ENCODE measurements around the gene SSTR1. TPM values are rescaled to one million over a fixed set of nuclear protein-coding genes. Genes with fewer than 3 reads are reported as not detected.

Gene SSTR1
- total RNA-seq, 2 experiments from 2014 or later: not detected

DNA sequence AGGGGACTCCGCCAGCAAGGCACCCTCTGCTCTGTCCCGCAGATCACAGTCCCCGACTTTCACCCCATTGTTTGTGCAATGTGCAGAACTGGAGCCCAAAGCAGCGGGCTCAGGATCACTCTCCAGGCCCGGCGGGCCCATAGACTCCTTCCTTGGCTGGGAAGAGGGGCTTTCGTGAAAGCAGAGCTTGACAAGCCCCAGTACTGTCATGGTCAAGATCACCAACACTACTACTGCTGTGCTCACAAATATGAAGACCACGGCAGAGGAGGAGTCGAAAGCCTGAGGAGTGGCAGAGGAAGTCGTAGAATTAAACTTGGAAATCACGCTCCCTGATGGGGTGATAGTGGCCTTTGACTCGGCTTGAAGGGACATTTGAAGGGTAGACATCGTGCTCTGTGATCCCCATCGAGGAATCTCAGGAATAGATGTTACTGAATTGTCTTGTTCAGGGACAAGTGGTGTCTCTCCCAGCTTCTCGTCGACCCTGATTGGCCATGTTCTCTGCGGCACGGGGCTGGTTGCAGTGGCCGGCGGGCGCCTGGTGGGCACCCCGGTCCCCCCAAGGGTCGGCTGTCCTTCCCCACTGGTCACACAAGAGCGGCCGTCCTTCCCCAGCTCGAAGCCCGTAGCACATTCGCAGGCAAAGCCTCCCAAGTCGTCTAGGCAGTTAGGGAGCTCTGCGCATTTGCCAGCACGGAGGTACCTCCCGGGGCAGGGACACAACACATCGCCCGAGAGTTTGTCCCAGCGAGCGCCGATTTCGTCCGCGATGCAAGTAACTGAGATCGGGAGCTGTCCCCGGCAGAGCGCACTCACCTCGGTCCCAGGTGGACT, 47.1 kb downstream of the SSTR1 start:
- ChIA-PET CTCF (ENCODE audit: unreplicated experiment) (no interaction called here), POLR2A (no interaction called here)
- H3K4me2 ChIP-seq (ENCODE audit: low read length): no peak overlapping the region
- intact Hi-C loops (cut with micrococcal nuclease; ENCODE audit: unreplicated experiment): no loop called here
- H2AFZ ChIP-seq (ENCODE audit: low read length): no peak overlapping the region
- H3K9me2 ChIP-seq (ENCODE audit: insufficient read depth, low read length): no peaks in the 10 kb centered on the region
- no peaks in the 10 kb centered on the region for H4K20me1 ChIP-seq (ENCODE audit: insufficient read depth, low read length)
- DNase-seq (ENCODE audit: low spot score): no peak
- no peak for TF ChIP-seq EZH2phosphoT487 (IDR thresholded peaks at IDR 0.05; ENCODE audit: borderline replicate concordance, low read depth, low read length)
- no peak for TF ChIP-seq CTCF (conservative IDR thresholded peaks at IDR 0.05; ENCODE audit: low read length)
- H3K4me1 ChIP-seq (ENCODE audit: insufficient read depth, low read length, poor library complexity, severe bottlenecking): no peaks in the 10 kb centered on the region
- no peak overlapping the region for H3K27ac ChIP-seq (ENCODE audit: low read depth, low read length, poor library complexity, severe bottlenecking)
- H3K36me3 ChIP-seq (ENCODE audit: insufficient read depth, low read length): no peaks in the 10 kb centered on the region
- H3K4me3 ChIP-seq (ENCODE audit: low read depth, low read length, poor library complexity, severe bottlenecking): no peak overlapping the region
- no TSS peak for BruUV-seq (replicated peaks)
- no peaks in the 10 kb centered on the region for H3K79me2 ChIP-seq (ENCODE audit: insufficient read depth, low read depth, low read length)
- H3K9me3 ChIP-seq (ENCODE audit: low read length): no peaks in the 10 kb centered on the region

DNA sequence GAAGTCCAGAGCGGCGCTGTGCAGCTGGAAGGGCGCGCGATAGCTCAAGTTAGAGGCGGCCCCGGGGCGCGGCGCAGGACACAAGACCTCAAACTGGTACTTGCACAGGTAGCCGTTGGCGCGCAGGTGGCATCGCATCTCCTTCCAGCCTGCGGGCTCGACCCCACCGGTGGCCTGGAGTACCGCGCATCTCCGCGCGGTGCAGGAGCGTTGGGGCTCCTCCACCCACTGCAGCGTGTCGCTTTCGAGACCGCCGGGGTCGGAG, 47.6 kb downstream of the SSTR1 start:
- H3K4me3 ChIP-seq (ENCODE audit: low read depth, low read length, poor library complexity, severe bottlenecking): no peak overlapping the region
- no peaks in the 10 kb centered on the region for H4K20me1 ChIP-seq (ENCODE audit: insufficient read depth, low read length)
- H3K4me1 ChIP-seq (ENCODE audit: insufficient read depth, low read length, poor library complexity, severe bottlenecking): no peaks in the 10 kb centered on the region
- no peak for DNase-seq (ENCODE audit: low spot score)
- TF ChIP-seq CTCF (conservative IDR thresholded peaks at IDR 0.05; ENCODE audit: low read length): no peak
- no peak for TF ChIP-seq EZH2phosphoT487 (IDR thresholded peaks at IDR 0.05; ENCODE audit: borderline replicate concordance, low read depth, low read length)
- H3K4me2 ChIP-seq (ENCODE audit: low read length): no peak overlapping the region
- H3K36me3 ChIP-seq (ENCODE audit: insufficient read depth, low read length): no peaks in the 10 kb centered on the region
- intact Hi-C loops (cut with micrococcal nuclease; ENCODE audit: unreplicated experiment): no loop called here
- ChIA-PET CTCF (ENCODE audit: unreplicated experiment) (no interaction called here), POLR2A (no interaction called here)
- no peak overlapping the region for H3K27ac ChIP-seq (ENCODE audit: low read depth, low read length, poor library complexity, severe bottlenecking)
- no peaks in the 10 kb centered on the region for H3K79me2 ChIP-seq (ENCODE audit: insufficient read depth, low read depth, low read length)
- no TSS peak for BruUV-seq (replicated peaks)
- no peaks in the 10 kb centered on the region for H3K9me2 ChIP-seq (ENCODE audit: insufficient read depth, low read length)
- no peaks in the 10 kb centered on the region for H3K9me3 ChIP-seq (ENCODE audit: low read length)
- H2AFZ ChIP-seq (ENCODE audit: low read length): no peak overlapping the region

DNA sequence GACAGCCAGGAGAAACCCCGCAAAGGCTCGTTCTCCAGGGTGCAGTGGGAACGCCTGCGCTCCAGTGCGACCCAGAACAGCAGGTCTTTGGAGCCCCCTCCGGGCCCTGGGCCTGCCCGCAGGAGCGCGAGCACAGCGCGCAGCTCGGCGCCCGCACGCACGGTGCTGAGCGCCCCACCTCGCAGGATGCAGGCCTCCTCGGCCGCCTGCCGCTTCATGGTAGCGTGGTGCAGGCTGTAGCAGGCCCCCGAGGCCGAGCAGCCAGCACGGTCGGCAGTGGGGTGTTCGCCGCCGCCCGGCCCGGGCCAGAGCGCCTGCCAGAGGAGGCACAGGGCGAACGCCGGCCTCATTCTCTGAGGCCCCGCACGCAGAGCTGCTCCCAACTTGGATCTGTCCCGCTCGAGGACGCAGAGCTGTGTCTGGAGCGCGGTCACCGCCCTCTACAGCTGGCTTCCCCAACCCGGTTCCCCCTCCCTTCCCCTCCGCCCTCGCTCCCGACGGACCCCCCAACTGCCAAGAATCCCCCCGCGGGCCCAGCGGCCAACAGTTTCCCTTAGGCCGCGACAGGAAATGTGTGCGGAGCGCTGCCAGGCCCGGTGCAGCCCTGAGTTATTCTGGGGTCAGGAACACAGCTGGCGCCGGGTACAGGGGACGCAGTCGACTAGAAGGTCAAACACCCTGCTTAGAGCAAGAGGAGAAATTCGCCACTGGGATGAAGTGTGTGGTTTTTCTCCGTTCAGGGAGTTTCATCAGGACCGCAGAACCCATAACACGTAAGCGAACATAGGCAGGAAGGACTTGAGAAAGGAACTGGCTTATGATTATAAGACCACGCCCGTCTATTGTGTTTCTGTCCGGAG, 48.2 kb downstream of the SSTR1 start, which contains the start of gene CLEC14A:
Gene CLEC14A (minus strand): TSS at position 421 of the 860 bp plus-strand sequence. CDS start 71 bp downstream, at position 350.
- no peaks in the 10 kb centered on the region for H4K20me1 ChIP-seq (ENCODE audit: insufficient read depth, low read length)
- H3K9me2 ChIP-seq (ENCODE audit: insufficient read depth, low read length): no peaks in the 10 kb centered on the region
- no peak within 1 kb of the TSS for H3K4me3 ChIP-seq (ENCODE audit: low read depth, low read length, poor library complexity, severe bottlenecking)
- no peaks in the 10 kb centered on the region for H3K4me1 ChIP-seq (ENCODE audit: insufficient read depth, low read length, poor library complexity, severe bottlenecking)
- H3K79me2 ChIP-seq (ENCODE audit: insufficient read depth, low read depth, low read length): no peaks in the 10 kb centered on the region
- H3K4me2 ChIP-seq (ENCODE audit: low read length): no peak within 1 kb of the TSS
- ChIA-PET POLR2A (no interaction called here), CTCF (ENCODE audit: unreplicated experiment) (no interaction called here)
- intact Hi-C loops (cut with micrococcal nuclease; ENCODE audit: unreplicated experiment): no loop called here
- H2AFZ ChIP-seq (ENCODE audit: low read length): no peak within 1 kb of the TSS
- H3K9me3 ChIP-seq (ENCODE audit: low read length): 0 out of 2 replicates have a peak, but pooled peaks cover 4% of the 10 kb centered on the region
- no peaks in the 10 kb centered on the region for H3K36me3 ChIP-seq (ENCODE audit: insufficient read depth, low read length)
- no peak for DNase-seq (ENCODE audit: low spot score)
- TF ChIP-seq EZH2phosphoT487 (IDR thresholded peaks at IDR 0.05; ENCODE audit: borderline replicate concordance, low read depth, low read length): no peak
- no peak for TF ChIP-seq CTCF (conservative IDR thresholded peaks at IDR 0.05; ENCODE audit: low read length)
- H3K27ac ChIP-seq (ENCODE audit: low read depth, low read length, poor library complexity, severe bottlenecking): no peak within 1 kb of the TSS
- no TSS peak for BruUV-seq (replicated peaks)

Measured in OCI-LY7 (cell line).